Activated gamma-delta T cell (primary cell): Measurements from ENCODE around the gene NRP1.

Experiments
- DNase-seq: peaks from one replicate; lab custom pipeline; 2025; lab: John Stamatoyannopoulos, UW

Gene NRP1

GRCh38 chr10:33290321-33291052 is 44.0 kb downstream of the NRP1 start:
- DNase-seq: no peak

GRCh38 chr10:33289776-33290175 is 44.7 kb downstream of the NRP1 start:
- DNase-seq: no peak

GRCh38 chr10:33288127-33288526 is 46.3 kb downstream of the NRP1 start:
- no peak for DNase-seq

DNA sequence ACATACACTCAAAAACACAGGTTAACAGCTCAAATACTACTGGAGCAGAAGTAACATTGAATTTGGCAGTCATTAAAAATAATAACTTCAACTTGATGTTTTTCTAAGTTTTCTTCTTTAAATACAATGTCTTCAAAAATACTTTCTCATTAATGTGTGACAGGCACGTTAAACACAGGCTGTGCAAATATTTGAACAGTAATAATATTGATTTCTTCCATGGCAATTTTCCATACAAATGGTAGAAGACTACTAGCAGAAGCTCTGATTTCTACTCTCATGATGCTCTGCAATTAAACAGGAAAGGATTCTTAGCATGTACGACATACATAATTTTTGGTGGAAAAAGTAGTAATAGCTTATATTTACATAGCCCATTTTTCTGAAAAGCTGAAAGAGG is 47.4 kb downstream of the NRP1 start:
- no peak for DNase-seq

DNA sequence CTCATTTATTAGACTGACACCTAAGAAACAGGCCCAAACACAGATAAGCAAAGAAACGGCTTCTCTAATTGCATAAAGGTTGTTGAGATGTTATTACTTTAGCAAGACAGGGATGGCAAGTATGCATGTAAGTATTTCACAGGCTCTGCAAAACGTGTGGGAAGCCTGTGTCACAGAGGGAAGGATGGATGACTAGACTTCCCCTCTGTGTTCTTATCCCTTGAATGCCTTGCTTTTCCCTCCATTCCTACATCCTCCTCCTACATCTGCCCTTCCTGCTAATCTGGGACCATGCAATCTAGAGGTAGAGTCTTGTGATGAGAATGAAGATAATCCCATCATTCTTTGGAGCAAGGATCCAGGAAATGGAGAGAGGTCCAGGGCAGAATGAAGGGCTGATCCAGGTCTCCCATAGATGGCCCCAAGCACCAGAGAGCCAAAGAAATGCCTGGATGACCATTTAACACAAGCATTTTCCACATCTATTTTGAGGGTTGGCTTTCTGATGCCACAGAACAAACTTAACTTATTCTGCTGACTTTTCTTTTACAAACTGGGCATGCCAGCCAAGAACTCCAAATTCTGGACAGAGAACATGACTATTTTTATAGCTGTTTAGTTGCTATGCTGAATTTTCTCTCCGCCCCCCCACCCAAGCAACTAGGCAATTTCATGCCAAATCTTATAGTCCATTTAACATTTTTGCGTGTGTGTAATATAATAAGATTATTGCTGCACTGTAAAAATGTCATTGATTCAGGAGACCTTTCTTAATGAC is 48.1 kb downstream of the NRP1 start:
- no peak for DNase-seq

- no peak for DNase-seq
These were observed 49.5 kb downstream of the NRP1 start for GRCh38 chr10:33284945-33285344.

DNA sequence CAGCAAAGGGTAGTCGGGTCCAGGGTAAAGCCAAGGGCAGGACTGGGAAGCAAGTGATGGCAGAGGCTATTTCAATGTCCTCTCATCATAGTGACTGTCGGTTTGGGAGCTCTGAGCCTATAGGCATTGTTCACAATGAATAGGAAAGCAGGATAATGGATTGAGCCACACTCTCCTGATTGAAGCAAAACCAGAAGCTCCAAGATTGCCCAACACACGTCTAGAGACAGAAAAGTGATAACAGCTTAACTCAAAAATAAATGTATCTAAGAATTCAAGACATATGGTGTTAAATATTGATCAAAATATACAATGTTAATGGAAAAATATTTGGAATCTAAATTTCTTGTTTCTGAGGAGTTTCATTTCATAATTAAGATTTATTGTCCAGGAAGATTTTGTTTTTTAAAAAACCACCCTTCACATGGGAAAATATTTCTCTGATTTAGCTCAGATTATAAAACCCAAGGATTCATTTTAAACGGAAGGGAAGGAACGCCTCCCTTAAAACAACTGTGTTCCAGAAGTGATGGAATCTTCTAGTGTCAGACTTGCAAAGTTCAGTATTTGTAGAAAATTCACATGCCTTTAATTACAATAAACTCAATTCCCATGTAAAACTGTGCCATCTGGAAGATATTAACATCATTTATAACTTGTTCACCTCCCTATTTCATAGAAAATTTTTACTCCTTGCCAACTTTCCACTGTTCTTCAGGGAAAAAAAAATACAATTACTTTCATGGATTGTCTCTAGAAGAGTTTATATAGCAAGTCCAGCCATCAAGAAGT is 54.5 kb downstream of the NRP1 start:
- DNase-seq: no peak

DNA sequence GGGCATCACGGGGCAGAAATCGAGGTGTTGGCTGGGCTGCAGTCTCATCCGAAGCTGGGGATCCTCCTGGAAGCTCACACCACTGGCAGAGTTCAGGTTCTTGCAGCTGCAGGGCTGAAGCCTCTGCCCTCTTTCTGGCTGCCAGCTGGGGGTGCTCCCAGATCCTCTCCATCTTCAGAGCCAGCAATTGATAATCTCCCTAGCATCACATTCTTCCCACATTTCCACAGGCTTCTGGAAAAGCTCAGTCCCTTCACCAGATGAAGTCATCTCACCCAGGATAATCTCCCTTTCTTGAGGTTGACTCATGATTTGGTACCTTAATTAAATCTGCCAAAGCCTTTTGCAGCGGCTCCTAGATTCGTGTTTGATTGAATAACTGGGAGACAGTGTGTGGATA is 55.2 kb downstream of the NRP1 start:
- no peak for DNase-seq

- DNase-seq: no peak
These were observed 56.3 kb downstream of the NRP1 start for GRCh38 chr10:33278198-33278597.

- no peak for DNase-seq
These were observed 57.3 kb downstream of the NRP1 start for GRCh38 chr10:33277135-33277536.

DNA sequence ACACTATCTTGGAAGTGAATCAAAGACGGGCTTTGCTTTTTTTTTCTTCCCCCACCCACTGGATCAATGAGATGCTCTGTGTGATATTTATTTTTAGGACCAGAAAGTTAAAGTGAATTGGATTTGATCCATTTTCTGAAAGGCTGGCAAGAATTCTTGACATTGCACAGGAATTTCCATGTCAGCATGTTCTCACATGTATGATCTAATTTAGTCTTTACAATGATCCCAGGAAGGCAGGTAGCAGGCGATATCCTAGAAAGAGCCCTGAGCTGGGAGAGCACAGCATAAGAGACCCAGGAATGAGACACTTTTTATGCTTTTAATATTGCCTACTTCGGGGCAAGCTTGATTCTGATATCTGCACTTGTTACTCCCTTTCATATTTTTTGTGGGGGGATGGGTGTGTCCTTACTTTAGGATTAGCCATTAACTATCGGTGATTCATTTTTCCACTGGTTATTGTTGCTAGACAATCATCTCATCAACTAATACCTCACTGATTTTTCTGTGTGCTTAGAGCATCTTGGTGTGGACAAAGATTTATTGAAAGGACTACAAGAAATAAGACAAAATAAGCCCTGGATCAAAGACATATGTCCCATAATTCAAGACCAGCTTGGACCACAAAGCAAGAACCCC is 58.1 kb downstream of the NRP1 start:
- DNase-seq: no peak

GRCh38 chr10:33274096-33274785 is 60.2 kb downstream of the NRP1 start:
- DNase-seq: no peak

- no peak for DNase-seq
These were observed 61.0 kb downstream of the NRP1 start for GRCh38 chr10:33273295-33274002.

GRCh38 chr10:33272635-33273034 is 61.8 kb downstream of the NRP1 start:
- no peak for DNase-seq

GRCh38 chr10:33271969-33272583 is 62.4 kb downstream of the NRP1 start:
- DNase-seq: no peak

DNA sequence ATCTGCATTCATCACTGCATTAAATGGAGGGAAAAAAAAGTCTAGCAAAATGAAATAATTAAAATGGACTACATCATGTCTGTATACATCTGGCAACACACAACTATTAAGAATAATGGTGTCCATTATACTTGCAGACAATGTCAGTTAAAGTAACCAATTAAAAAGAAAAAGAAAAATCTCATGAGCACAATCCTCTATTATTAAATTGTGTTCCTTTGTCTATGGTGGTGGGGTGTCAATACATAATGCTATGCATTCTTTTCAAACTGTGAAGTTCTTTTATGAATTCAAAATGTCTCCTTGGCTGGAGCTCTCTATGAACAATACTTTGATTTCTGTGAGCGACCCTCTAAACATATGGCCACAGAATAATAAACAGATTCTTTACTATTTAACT is 63.5 kb downstream of the NRP1 start:
- no peak for DNase-seq

- DNase-seq: no peak
These were observed 66.8 kb downstream of the NRP1 start for GRCh38 chr10:33267708-33268107.

- no peak for DNase-seq
These were observed 68.8 kb downstream of the NRP1 start for GRCh38 chr10:33265621-33266020.

DNA sequence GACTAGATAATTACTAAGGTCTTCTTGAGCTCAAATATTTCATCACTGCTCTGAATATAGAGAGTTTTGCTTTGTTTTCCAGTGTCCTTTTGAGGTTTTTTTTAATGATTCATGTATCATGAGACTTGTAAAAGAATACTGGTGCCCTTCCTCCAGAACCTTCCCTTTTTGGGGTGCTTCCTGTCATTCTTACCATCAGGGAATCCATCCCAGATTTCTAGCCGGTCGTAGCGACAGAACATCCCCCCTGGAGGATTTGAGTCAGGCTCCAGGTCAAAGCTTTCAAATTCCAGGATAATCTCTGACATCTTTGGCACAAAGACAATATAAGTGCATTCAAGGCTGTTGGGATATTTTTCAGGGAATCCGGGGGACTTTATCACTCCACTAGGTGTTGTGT is 71.0 kb downstream of the NRP1 start:
- no peak for DNase-seq

DNA sequence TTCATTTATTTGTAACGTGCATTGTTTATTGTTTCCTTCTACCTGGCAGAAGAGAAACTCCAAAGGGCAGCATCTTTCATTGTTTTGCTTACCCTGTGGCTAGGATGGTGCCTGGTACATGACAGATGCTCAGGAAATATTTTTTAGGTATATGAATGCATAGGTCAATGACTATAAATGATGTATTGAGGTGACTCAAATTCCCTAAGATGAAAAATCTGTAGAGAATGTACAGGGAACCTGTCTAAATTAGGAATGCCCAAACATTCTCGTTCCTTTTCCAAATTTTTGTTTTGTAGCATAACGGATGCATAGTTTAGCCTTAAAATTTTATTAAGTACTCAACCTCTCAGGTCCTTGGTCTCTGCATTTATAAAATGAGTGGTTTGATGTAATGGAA is 71.6 kb downstream of the NRP1 start:
- DNase-seq: no peak
